HG02840 (cell line): ENCODE measurements around the gene SLC2A2.

Experiments used
- ATAC-seq: cut with Tn5 transposase; IDR thresholded peaks from one replicate; pipeline ENCODE4 v1.9.1; 2021; ENCODE audit warnings: mild to moderate bottlenecking, moderate library complexity, moderate number of reproducible peaks; ENCODE audit not compliant: unreplicated experiment, low FRiP score

Gene SLC2A2

GRCh38 chr3:170947018-170947769 lies 79.3 kb downstream of the SLC2A2 start:
- no peak for ATAC-seq
